Testis (tissue), 5 donors: ENCODE results near the gene SH3GL3. TPM values are rescaled to one million over a fixed set of nuclear protein-coding genes. Genes with fewer than 3 reads are reported as not detected.

Experiments used
- DNase-seq: peaks from one replicate; pipeline ENCODE4 v3.0.0-alpha.2; 2019
- H3K27ac ChIP-seq, 2 donors: fragments of 200-600 bp; sonication (generic); one replicate each; pipeline ENCODE4 v1.5.1; 2019
- H3K27me3 ChIP-seq: fragments of 200-600 bp; sonication (generic); one replicate; pipeline ENCODE4 v1.5.1; 2019
- H3K36me3 ChIP-seq: fragments of 200-600 bp; sonication (generic); one replicate; pipeline ENCODE4 v1.5.1; 2017; ENCODE audit warnings: low read depth; ENCODE audit errors: missing control alignments
- H3K4me1 ChIP-seq: fragments of 200-600 bp; sonication (generic); one replicate; pipeline ENCODE4 v1.5.1; 2019
- H3K4me3 ChIP-seq, 2 donors: fragments of 200-600 bp; sonication (generic); one replicate each; pipeline ENCODE4 v1.5.1; 2017 to 2019
- H3K9me3 ChIP-seq: fragments of 200-600 bp; sonication (generic); one replicate; pipeline ENCODE4 v1.5.1; 2017
- CTCF ChIP-seq, 3 experiments: fragments of 450-650 bp in 2 of 3; fragments of 200-600 bp in 1 of 3; sonication (generic) in 1 of 3; IDR thresholded peaks; one replicate each; pipeline ENCODE4 v1.5.1; 2016 to 2019; ENCODE audit warnings: antibody characterized with exemption in 3 of 3, mild to moderate bottlenecking in 2 of 3, moderate library complexity in 1 of 3
- POLR2A ChIP-seq: fragments of 450-650 bp; IDR thresholded peaks from one replicate; pipeline ENCODE4 v1.6.1; 2017; ENCODE audit warnings: antibody characterized with exemption, mild to moderate bottlenecking, moderate library complexity
- WGBS, 2 donors: methylation state at CpG; one replicate each; pipeline ENCODE4 v1.1.5; 2018; 5-methylcytosine and 5-hydroxymethylcytosine counted together
- intact Hi-C: fragments of 100-400 bp; cut with DNase I; formaldehyde crosslinking; loops from one replicate; pipeline ENCODE4 v1.15.1; 2023; ENCODE audit warnings: low total_unique reads
- long read RNA-seq, 2 donors: transcript quantifications; one replicate each; lab custom pipeline, GENCODE V29; 2026
- polyA plus RNA-seq: library from polyadenylated mRNA; stranded (reverse); fragments of 350-450 nt; fragmentation: Illumina TruSeq; extraction: RNeasy Lipid Tissue Mini Kit (QIAGEN cat#74804); gene quantifications from one replicate; pipeline ENCODE4 v1.2.3, GENCODE V29; 2014; ENCODE audit warnings: low read depth, low replicate concordance; ENCODE audit not compliant: insufficient read depth
- total RNA-seq, 2 donors: library from RNA; depleted of rRNA; stranded (reverse); fragments of >200 nt; gene quantifications; one replicate each; pipeline ENCODE4 v1.2.3, GENCODE V29; 2016

The SH3GL3 gene
- 100 to 1,000 TPM in 1 of 2 donors, 10 to 100 TPM in 1; 36.3 to 135 TPM for total RNA-seq
- polyA plus RNA-seq = 112 TPM
- long read RNA-seq, donor 1, partial matches to known transcripts = 0 of 1 reads
- long read RNA-seq, donor 1, other reads (novel, unspliced or antisense) = 0 of 1 reads
- long read RNA-seq, donor 2, partial matches to known transcripts = 0 of 1 reads
- long read RNA-seq, donor 2, other reads (novel, unspliced or antisense) = 0 of 1 reads

GRCh38 chr15:83446904-83447709, at the start of gene SH3GL3:
Gene SH3GL3 (plus strand): TSS chr15:83447341. CDS start chr15:83447534, 193 bp downstream.
- H3K36me3 ChIP-seq = no peaks in the 10 kb centered on the region
- no peaks in the 10 kb centered on the region for H3K9me3 ChIP-seq
- no peak within 1 kb of the TSS for H3K27ac ChIP-seq
- H3K4me3 ChIP-seq = peak within 1 kb of the TSS; percentile 53 to 70
- H3K4me1 ChIP-seq = peaks cover 2% of the 10 kb centered on the region
- TF ChIP-seq POLR2A (no peak), CTCF (IDR thresholded peaks at IDR 0.05) (peak in 1 of 3 experiments; percentile 22)
- WGBS, 2 donors = 0 to 2% methylated on average over 12 to 36 of the region's 68 CpGs
- intact Hi-C loops = no loop called here
- no peaks in the 10 kb centered on the region for H3K27me3 ChIP-seq
- DNase-seq = peak; percentile 92

- H3K36me3 ChIP-seq = no peaks in the 10 kb centered on the region
- 74 to 76% methylated on average over 8 of the region's 8 CpGs for WGBS, 2 donors
- TF ChIP-seq POLR2A (no peak), CTCF (IDR thresholded peaks at IDR 0.05) (no peak)
- H3K4me1 ChIP-seq = peaks cover 4% of the 10 kb centered on the region
- no peak overlapping the region for H3K27ac ChIP-seq
- no peak for DNase-seq
- no peak overlapping the region for H3K4me3 ChIP-seq
- H3K27me3 ChIP-seq = no peaks in the 10 kb centered on the region
- intact Hi-C loops = no loop called here
- H3K9me3 ChIP-seq = no peaks in the 10 kb centered on the region
Observed at GRCh38 chr15:83398626-83399025, 48.5 kb upstream of the SH3GL3 start.

GRCh38 chr15:83404121-83404520, 43.0 kb upstream of the SH3GL3 start:
- no peak overlapping the region for H3K27ac ChIP-seq
- H3K27me3 ChIP-seq = no peaks in the 10 kb centered on the region
- intact Hi-C loops = no loop called here
- no peaks in the 10 kb centered on the region for H3K36me3 ChIP-seq
- H3K4me1 ChIP-seq = no peaks in the 10 kb centered on the region
- H3K9me3 ChIP-seq = no peaks in the 10 kb centered on the region
- no peak overlapping the region for H3K4me3 ChIP-seq
- TF ChIP-seq POLR2A (no peak), CTCF (IDR thresholded peaks at IDR 0.05) (no peak)
- no peak for DNase-seq
- 76 to 78% methylated on average over 3 of the region's 3 CpGs for WGBS, 2 donors

- Histone ChIP-seq H3K36me3 (no peaks in the 10 kb centered on the region), H3K27ac (no peak overlapping the region), H3K27me3 (no peaks in the 10 kb centered on the region), H3K4me3 (no peak overlapping the region), H3K9me3 (no peaks in the 10 kb centered on the region), H3K4me1 (no peaks in the 10 kb centered on the region)
- intact Hi-C loops = no loop called here
- WGBS, 2 donors = 73 to 82% methylated on average over 6 of the region's 6 CpGs
- TF ChIP-seq CTCF (IDR thresholded peaks at IDR 0.05) = no peak
- TF ChIP-seq POLR2A = no peak
- DNase-seq = no peak
Observed at GRCh38 chr15:83410532-83410931, 36.6 kb upstream of the SH3GL3 start.
